Measurements from ENCODE around the gene TDRD12.
"Not testable (repeated sequence)": the region's sequence is repeated elsewhere in the genome, so short reads cannot be mapped to it uniquely, and the experiment has no call there.

The TDRD12 gene

GRCh38 chr19:32833388-32833787, 113.8 kb downstream of the TDRD12 start:
- not testable (repeated sequence) for DNase-seq

- no peak for DNase-seq
These were observed 118.0 kb downstream of the TDRD12 start for GRCh38 chr19:32837531-32837930.

GRCh38 chr19:32842061-32842460, 122.5 kb downstream of the TDRD12 start:
- no peak for DNase-seq

- no peak for DNase-seq
These were observed 124.2 kb downstream of the TDRD12 start for GRCh38 chr19:32843716-32844245.

GRCh38 chr19:32848035-32848434, 128.5 kb downstream of the TDRD12 start:
- DNase-seq: not testable (repeated sequence)

GRCh38 chr19:32852216-32852615, 132.6 kb downstream of the TDRD12 start:
- DNase-seq: no peak

- not testable (repeated sequence) for DNase-seq
These were observed 137.3 kb downstream of the TDRD12 start for GRCh38 chr19:32856818-32857217.

- no peak for DNase-seq
These were observed 138.0 kb downstream of the TDRD12 start for GRCh38 chr19:32857584-32857983.

GRCh38 chr19:32858155-32858554, 138.6 kb downstream of the TDRD12 start:
- DNase-seq: no peak

GRCh38 chr19:32858559-32858958, 139.0 kb downstream of the TDRD12 start:
- no peak for DNase-seq

- DNase-seq: no peak
These were observed 140.0 kb downstream of the TDRD12 start for GRCh38 chr19:32859591-32859990.

GRCh38 chr19:32861596-32861995, 142.0 kb downstream of the TDRD12 start:
- DNase-seq: no peak

GRCh38 chr19:32862173-32862572, 142.6 kb downstream of the TDRD12 start:
- DNase-seq: no peak

- no peak for DNase-seq
These were observed 143.2 kb downstream of the TDRD12 start for GRCh38 chr19:32862741-32863140.

- no peak for DNase-seq
These were observed 143.7 kb downstream of the TDRD12 start for GRCh38 chr19:32863301-32863700.

GRCh38 chr19:32863841-32864240, 144.3 kb downstream of the TDRD12 start:
- no peak for DNase-seq

GRCh38 chr19:32864318-32865007, 144.9 kb downstream of the TDRD12 start:
- DNase-seq: no peak

- DNase-seq: no peak
These were observed 145.8 kb downstream of the TDRD12 start for GRCh38 chr19:32865326-32865725.

- DNase-seq: no peak
These were observed 146.5 kb downstream of the TDRD12 start for GRCh38 chr19:32866061-32866460.

- no peak for DNase-seq
These were observed 147.1 kb downstream of the TDRD12 start for GRCh38 chr19:32866564-32867265.

GRCh38 chr19:32867436-32867835, 147.9 kb downstream of the TDRD12 start:
- not testable (repeated sequence) for DNase-seq

- no peak for DNase-seq
These were observed 148.8 kb downstream of the TDRD12 start for GRCh38 chr19:32868206-32868950.

GRCh38 chr19:32869369-32869965, 149.9 kb downstream of the TDRD12 start, which contains the start of gene SLC7A9:
SLC7A9 (minus strand) TSS chr19:32869767; CDS start chr19:32868534, 1,233 bp downstream.
- DNase-seq: no peak
